ENCODE results near the gene ADAMTS18. TPM values are rescaled to one million over a fixed set of nuclear protein-coding genes. Genes with fewer than 3 reads are reported as not detected.
"Not testable (repeated sequence)": the region's sequence is repeated elsewhere in the genome, so short reads cannot be mapped to it uniquely, and the experiment has no call there.

The ADAMTS18 gene
- total RNA-seq, 1 experiment from 2014 or later = not detected

- H3K9ac ChIP-seq (ENCODE audit: low read length); H3K9me3 ChIP-seq (ENCODE audit: control insufficient read depth in 1 of 2, insufficient read depth in 1 of 2, low read depth in 1 of 2, low read length in 2 of 2); CTCF ChIA-PET; DNase-seq (ENCODE audit: low read depth, low spot score); RAD21 ChIA-PET (ENCODE audit: low non-redundant PET in 1 of 2, low total read pairs in 2 of 2, uncharacterized antibody in 2 of 2, unreplicated experiment in 2 of 2); H3K4me2 ChIP-seq (ENCODE audit: low read length); H3K4me1 ChIP-seq (ENCODE audit: control insufficient read depth in 1 of 2, insufficient read depth in 2 of 2, low read length in 2 of 2); H3K27me3 ChIP-seq (ENCODE audit: insufficient read depth, low read length); H2AFZ ChIP-seq (ENCODE audit: low read depth, low read length, poor library complexity, severe bottlenecking); ATAC-seq; H3K4me3 ChIP-seq (replicated peaks in 1 of 2; ENCODE audit: low read depth in 1 of 2, low read length in 2 of 2); BruUV-seq (replicated peaks); H3K27ac ChIP-seq (ENCODE audit: low read depth, low read length); intact Hi-C loops (cut with micrococcal nuclease); H3K36me3 ChIP-seq (ENCODE audit: control insufficient read depth in 1 of 2, insufficient read depth in 2 of 2, low read length in 2 of 2); H3K79me2 ChIP-seq (ENCODE audit: insufficient read depth, low read length); H3K9me2 ChIP-seq (ENCODE audit: insufficient read depth); H4K20me1 ChIP-seq (ENCODE audit: insufficient read depth); POLR2A ChIA-PET: not testable (repeated sequence)
Observed at GRCh38 chr16:77275303-77275702, 159.5 kb downstream of the ADAMTS18 start.

- no TSS peak for BruUV-seq (replicated peaks)
- no peak for ATAC-seq
- intact Hi-C loops (cut with micrococcal nuclease) = no loop called here
- Histone ChIP-seq H3K9me3 (ENCODE audit: control insufficient read depth in 1 of 2, insufficient read depth in 1 of 2, low read depth in 1 of 2, low read length in 2 of 2) (no peaks in the 10 kb centered on the region), H3K79me2 (ENCODE audit: insufficient read depth, low read length) (no peaks in the 10 kb centered on the region), H3K4me3 (replicated peaks in 1 of 2; ENCODE audit: low read depth in 1 of 2, low read length in 2 of 2) (no peak overlapping the region), H3K36me3 (ENCODE audit: control insufficient read depth in 1 of 2, insufficient read depth in 2 of 2, low read length in 2 of 2) (no peaks in the 10 kb centered on the region), H3K27ac (ENCODE audit: low read depth, low read length) (no peak overlapping the region), H2AFZ (ENCODE audit: low read depth, low read length, poor library complexity, severe bottlenecking) (no peak overlapping the region), H3K27me3 (ENCODE audit: insufficient read depth, low read length) (peaks cover 2% of the 10 kb centered on the region), H4K20me1 (ENCODE audit: insufficient read depth) (no peaks in the 10 kb centered on the region), H3K4me1 (ENCODE audit: control insufficient read depth in 1 of 2, insufficient read depth in 2 of 2, low read length in 2 of 2) (no peaks in the 10 kb centered on the region), H3K9ac (ENCODE audit: low read length) (no peak overlapping the region), H3K9me2 (ENCODE audit: insufficient read depth) (no peaks in the 10 kb centered on the region), H3K4me2 (ENCODE audit: low read length) (no peak overlapping the region)
- no peak for TF ChIP-seq SIN3A (IDR thresholded peaks at IDR 0.05; ENCODE audit: low read depth)
- TF ChIP-seq EGR1 (IDR thresholded peaks at IDR 0.05; ENCODE audit: low read depth) = no peak
- TF ChIP-seq ZFX (IDR thresholded peaks at IDR 0.05) = no peak
- TF ChIP-seq JUND (IDR thresholded peaks at IDR 0.05) = no peak
- TF ChIP-seq YY1 (IDR thresholded peaks at IDR 0.05; ENCODE audit: extremely low read depth, insufficient replicate concordance, low read depth, low read length) = no peak
- TF ChIP-seq REST (IDR thresholded peaks at IDR 0.05; ENCODE audit: low read depth) = no peak
- no peak for TF ChIP-seq EZH2 (IDR thresholded peaks at IDR 0.05)
- no peak for TF ChIP-seq TCF7L2 (IDR thresholded peaks at IDR 0.05; ENCODE audit: borderline replicate concordance, extremely low read depth, insufficient read depth, insufficient read length)
- no peak for TF ChIP-seq CTCF (IDR thresholded peaks at IDR 0.05 in 2 of 3, conservative IDR thresholded peaks at IDR 0.05 in 1 of 3; ENCODE audit: borderline replicate concordance in 1 of 3, insufficient read depth in 1 of 3, low read depth in 2 of 3, low read length in 2 of 3)
- TF ChIP-seq POLR2AphosphoS5 (IDR thresholded peaks at IDR 0.05; ENCODE audit: low read depth, low read length) = no peak
- ChIA-PET POLR2A (no interaction called here), RAD21 (ENCODE audit: low non-redundant PET in 1 of 2, low total read pairs in 2 of 2, uncharacterized antibody in 2 of 2, unreplicated experiment in 2 of 2) (no interaction called here), CTCF (no interaction called here)
- DNase-seq (ENCODE audit: low read depth, low spot score) = no peak
Observed at GRCh38 chr16:77273815-77274214, 161.0 kb downstream of the ADAMTS18 start.
